Nephron progenitor cell (in vitro differentiated cells): Measurements from ENCODE around the gene STUB1.
A peak's percentile ranks its signal among the peaks of the same experiment; 100 is the strongest.

Experiments
- DNase-seq: peaks from one replicate; pipeline ENCODE4 v3.0.0; 2021
- H3K27ac Mint-ChIP-seq: 2 replicates; pipeline ENCODE4 v1.8.0; 2021; ENCODE audit warnings: mild to moderate bottlenecking, moderate library complexity, mixed read lengths
- H3K27me3 Mint-ChIP-seq: 2 replicates; pipeline ENCODE4 v1.8.0; 2021; ENCODE audit warnings: mild to moderate bottlenecking, low read depth, mixed read lengths; ENCODE audit not compliant: poor library complexity
- H3K36me3 Mint-ChIP-seq: 2 replicates; pipeline ENCODE4 v1.8.0; 2021; ENCODE audit warnings: low read depth, mixed read lengths
- H3K4me1 Mint-ChIP-seq: 2 replicates; pipeline ENCODE4 v1.8.0; 2021; ENCODE audit warnings: mixed read lengths
- H3K4me3 Mint-ChIP-seq: 2 replicates; pipeline ENCODE4 v1.8.0; 2021; ENCODE audit warnings: mild to moderate bottlenecking, moderate library complexity, mixed read lengths
- H3K9me3 Mint-ChIP-seq: 2 replicates; pipeline ENCODE4 v1.8.0; 2021; ENCODE audit warnings: mild to moderate bottlenecking, moderate library complexity, mixed read lengths
- CTCF ChIP-seq: fragments of 200-600 bp; sonication (generic); IDR thresholded peaks from 2 replicates; pipeline ENCODE4 v1.5.0; 2021; ENCODE audit warnings: antibody characterized with exemption

STUB1 gene

DNA sequence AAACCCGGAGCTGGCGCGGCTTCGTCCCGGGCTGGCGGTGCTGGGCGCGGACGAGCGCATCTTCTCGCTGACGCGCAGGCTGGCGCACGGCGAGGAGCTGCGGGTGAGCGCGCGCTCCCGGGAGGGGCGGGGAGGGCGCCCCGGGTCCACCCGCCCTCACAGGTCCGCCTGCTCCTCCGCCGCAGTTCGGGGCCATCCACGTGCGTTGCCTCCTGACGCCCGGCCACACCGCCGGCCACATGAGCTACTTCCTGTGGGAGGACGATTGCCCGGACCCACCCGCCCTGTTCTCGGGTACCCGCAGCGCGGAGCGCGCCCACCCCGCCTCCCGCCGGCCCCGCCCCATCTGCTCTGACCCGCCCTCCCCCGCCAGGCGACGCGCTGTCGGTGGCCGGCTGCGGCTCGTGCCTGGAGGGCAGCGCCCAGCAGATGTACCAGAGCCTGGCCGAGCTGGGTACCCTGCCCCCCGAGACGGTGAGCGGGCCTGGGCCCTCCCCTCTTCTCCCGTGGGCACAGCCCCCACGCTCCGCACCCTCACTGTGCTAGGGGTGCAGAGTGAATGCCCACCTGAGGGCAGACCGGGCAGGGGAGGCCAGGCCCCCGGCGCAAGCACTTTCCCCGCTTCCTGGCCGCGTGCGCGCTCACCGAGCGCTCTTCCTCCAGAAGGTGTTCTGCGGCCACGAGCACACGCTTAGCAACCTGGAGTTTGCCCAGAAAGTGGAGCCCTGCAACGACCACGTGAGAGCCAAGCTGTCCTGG, 48.1 kb downstream of the STUB1 start:
- Mint-ChIP-seq H3K27me3 (peaks cover 12% of the 10 kb centered on the region), H3K4me1 (no peaks in the 10 kb centered on the region), H3K27ac (no peak overlapping the region), H3K9me3 (no peaks in the 10 kb centered on the region), H3K4me3 (peak overlapping the region; percentile 64), H3K36me3 (no peaks in the 10 kb centered on the region)
- TF ChIP-seq CTCF, result no peak
- DNase-seq, result peak; percentile 77

GRCh38 chr16:728890-729744, 48.9 kb downstream of the STUB1 start:
- Mint-ChIP-seq H3K4me3 (peak overlapping the region; percentile 64), H3K4me1 (no peaks in the 10 kb centered on the region), H3K27me3 (peaks cover 12% of the 10 kb centered on the region), H3K36me3 (no peaks in the 10 kb centered on the region), H3K9me3 (no peaks in the 10 kb centered on the region), H3K27ac (no peak overlapping the region)
- DNase-seq, result no peak
- TF ChIP-seq CTCF, result no peak

- no peak overlapping the region for H3K27ac Mint-ChIP-seq
- H3K36me3 Mint-ChIP-seq, result no peaks in the 10 kb centered on the region
- TF ChIP-seq CTCF, result no peak
- H3K27me3 Mint-ChIP-seq, result peaks cover 12% of the 10 kb centered on the region
- H3K4me1 Mint-ChIP-seq, result no peaks in the 10 kb centered on the region
- no peak for DNase-seq
- H3K4me3 Mint-ChIP-seq, result no peak overlapping the region
- no peaks in the 10 kb centered on the region for H3K9me3 Mint-ChIP-seq
Measured at GRCh38 chr16:729768-730665, 49.8 kb downstream of the STUB1 start.

GRCh38 chr16:730666-731509, 50.7 kb downstream of the STUB1 start:
- TF ChIP-seq CTCF, result no peak
- Mint-ChIP-seq H3K27me3 (peaks cover 14% of the 10 kb centered on the region), H3K9me3 (no peaks in the 10 kb centered on the region), H3K36me3 (peaks cover 5% of the 10 kb centered on the region), H3K4me1 (no peaks in the 10 kb centered on the region), H3K27ac (peak overlapping the region; percentile 68), H3K4me3 (no peak overlapping the region)
- no peak for DNase-seq

GRCh38 chr16:732332-732731, 52.1 kb downstream of the STUB1 start:
- Mint-ChIP-seq H3K4me3 (no peak overlapping the region), H3K36me3 (peaks cover 5% of the 10 kb centered on the region), H3K27me3 (peaks cover 7% of the 10 kb centered on the region), H3K4me1 (peaks cover under 1% of the 10 kb centered on the region), H3K9me3 (no peaks in the 10 kb centered on the region), H3K27ac (no peak overlapping the region)
- TF ChIP-seq CTCF, result no peak
- no peak for DNase-seq
